Measurements from ENCODE around the gene CCNY. TPM values are rescaled to one million over a fixed set of nuclear protein-coding genes. Genes with fewer than 3 reads are reported as not detected.

CCNY gene
- total and polyA plus RNA-seq, 9 donors: 28.3 to 87.0 (median 60.9) TPM

GRCh38 chr10:35463878-35464277, 127.6 kb downstream of the CCNY start:
- H3K9me3 ChIP-seq: no peaks in the 10 kb centered on the region
- no peaks in the 10 kb centered on the region for H3K27me3 ChIP-seq
- WGBS, 3 donors: 87 to 92% (median 90%) methylated on average over 3 of the region's 3 CpGs
- no peaks in the 10 kb centered on the region for H3K36me3 ChIP-seq
- no peak for TF ChIP-seq EP300 (IDR thresholded peaks at IDR 0.05)
- no peak for TF ChIP-seq CTCF (IDR thresholded peaks at IDR 0.05)
- TF ChIP-seq POLR2A (IDR thresholded peaks at IDR 0.05): no peak
- intact Hi-C loops (cut with DNase I): loop anchor here in 1 of 4 donors (10.0 kb wide), 1 partner anchor 109 kb away; no protein-coding TSS in a partner anchor
- peaks cover 11% of the 10 kb centered on the region for H3K4me1 ChIP-seq (ENCODE audit: insufficient read depth)
- no peak overlapping the region for H3K27ac ChIP-seq
- H3K4me3 ChIP-seq: no peak overlapping the region
- DNase-seq: no peak

- Histone ChIP-seq H3K36me3 (no peaks in the 10 kb centered on the region), H3K27me3 (no peaks in the 10 kb centered on the region), H3K4me1 (ENCODE audit: insufficient read depth) (peaks cover 15% of the 10 kb centered on the region), H3K4me3 (no peak overlapping the region), H3K9me3 (no peaks in the 10 kb centered on the region), H3K27ac (no peak overlapping the region)
- intact Hi-C loops (cut with DNase I): loop anchor here in 1 of 4 donors (10.0 kb wide), 1 partner anchor 110 kb away; no protein-coding TSS in a partner anchor
- WGBS, 3 donors: 82 to 86% (median 86%) methylated on average over 11 of the region's 11 CpGs
- TF ChIP-seq EP300 (IDR thresholded peaks at IDR 0.05) (no peak), POLR2A (IDR thresholded peaks at IDR 0.05) (no peak), CTCF (IDR thresholded peaks at IDR 0.05) (no peak)
- no peak for DNase-seq
Measured at GRCh38 chr10:35464825-35465456, 128.6 kb downstream of the CCNY start.

GRCh38 chr10:35465673-35466072, 129.4 kb downstream of the CCNY start:
- no peaks in the 10 kb centered on the region for H3K27me3 ChIP-seq
- no peaks in the 10 kb centered on the region for H3K36me3 ChIP-seq
- no peak overlapping the region for H3K27ac ChIP-seq
- TF ChIP-seq POLR2A (IDR thresholded peaks at IDR 0.05) (no peak), CTCF (IDR thresholded peaks at IDR 0.05) (no peak), EP300 (IDR thresholded peaks at IDR 0.05) (no peak)
- DNase-seq: no peak
- no peaks in the 10 kb centered on the region for H3K9me3 ChIP-seq
- H3K4me1 ChIP-seq (ENCODE audit: insufficient read depth): peaks cover 19% of the 10 kb centered on the region
- no peak overlapping the region for H3K4me3 ChIP-seq
- WGBS, 3 donors: 79 to 88% (median 85%) methylated on average over 5 of the region's 5 CpGs
- intact Hi-C loops (cut with DNase I): loop anchor here in 1 of 4 donors (10.0 kb wide), 1 partner anchor 111 kb away; no protein-coding TSS in a partner anchor

GRCh38 chr10:35466170-35466569, 129.9 kb downstream of the CCNY start:
- H3K4me1 ChIP-seq (ENCODE audit: insufficient read depth): peaks cover 17% of the 10 kb centered on the region

More at GRCh38 chr10:35466170-35466569, 129.9 kb downstream of the CCNY start:
- no peak overlapping the region for H3K4me3 ChIP-seq
- H3K27me3 ChIP-seq: no peaks in the 10 kb centered on the region
- no peaks in the 10 kb centered on the region for H3K9me3 ChIP-seq
- TF ChIP-seq CTCF (IDR thresholded peaks at IDR 0.05) (no peak), POLR2A (IDR thresholded peaks at IDR 0.05) (no peak), EP300 (IDR thresholded peaks at IDR 0.05) (no peak)
- H3K27ac ChIP-seq: no peak overlapping the region
- no peak for DNase-seq
- no peaks in the 10 kb centered on the region for H3K36me3 ChIP-seq
- intact Hi-C loops (cut with DNase I): loop anchor here in 1 of 4 donors (10.0 kb wide), 1 partner anchor 111 kb away; no protein-coding TSS in a partner anchor
- 72 to 97% (median 93%) methylated on average over 5 of the region's 5 CpGs for WGBS, 3 donors
